ENCODE measurements around the gene TRAPPC2.
A peak's percentile ranks its signal among the peaks of the same experiment; 100 is the strongest.
"Not testable (repeated sequence)": the region's sequence is repeated elsewhere in the genome, so short reads cannot be mapped to it uniquely, and the experiment has no call there.

The TRAPPC2 gene

GRCh38 chrX:13747836-13748235 is 13.4 kb upstream of the TRAPPC2 start:
- peak in 3 of 4 experiments; percentile 33 to 62 (median 62) for DNase-seq

- DNase-seq: peak; percentile 20 to 43 (median 26)
Measured at GRCh38 chrX:13742397-13743176, 8.2 kb upstream of the TRAPPC2 start.

- no peak for DNase-seq
Measured at GRCh38 chrX:13741695-13742094, 7.3 kb upstream of the TRAPPC2 start.

GRCh38 chrX:13733506-13733905 is 914 bp downstream of the TRAPPC2 start:
- no peak for DNase-seq

GRCh38 chrX:13732246-13733067 is 2.0 kb downstream of the TRAPPC2 start:
- no peak for DNase-seq

- not testable (repeated sequence) for DNase-seq
Measured at GRCh38 chrX:13730523-13730922, 3.9 kb downstream of the TRAPPC2 start.

- DNase-seq: not testable (repeated sequence)
Measured at GRCh38 chrX:13726583-13726982, 7.8 kb downstream of the TRAPPC2 start.

GRCh38 chrX:13724878-13725277 is 9.5 kb downstream of the TRAPPC2 start:
- DNase-seq: not testable (repeated sequence)

GRCh38 chrX:13721819-13722519 is 12.5 kb downstream of the TRAPPC2 start:
- peak in 1 of 4 experiments; percentile 22 for DNase-seq

GRCh38 chrX:13721371-13721770 is 13.0 kb downstream of the TRAPPC2 start:
- DNase-seq: no peak

GRCh38 chrX:13719192-13719856 is 15.1 kb downstream of the TRAPPC2 start:
- no peak for DNase-seq

- DNase-seq: no peak
Measured at GRCh38 chrX:13717700-13718472, 16.5 kb downstream of the TRAPPC2 start.

- DNase-seq: no peak
Measured at GRCh38 chrX:13716905-13717304, 17.5 kb downstream of the TRAPPC2 start.

GRCh38 chrX:13716455-13716854 is 18.0 kb downstream of the TRAPPC2 start:
- no peak for DNase-seq

GRCh38 chrX:13711141-13711540 is 23.3 kb downstream of the TRAPPC2 start:
- no peak for DNase-seq

GRCh38 chrX:13703589-13703988 is 30.8 kb downstream of the TRAPPC2 start:
- DNase-seq: no peak

GRCh38 chrX:13703135-13703534 is 31.3 kb downstream of the TRAPPC2 start:
- no peak for DNase-seq

GRCh38 chrX:13702111-13702789 is 32.2 kb downstream of the TRAPPC2 start:
- DNase-seq: peak; percentile 5 to 46 (median 38)

- no peak for DNase-seq
Measured at GRCh38 chrX:13700380-13700779, 34.0 kb downstream of the TRAPPC2 start.

GRCh38 chrX:13699183-13699826 is 35.1 kb downstream of the TRAPPC2 start:
- DNase-seq: peak in 2 of 4 experiments; percentile 25 to 32

GRCh38 chrX:13698432-13698831 is 36.0 kb downstream of the TRAPPC2 start:
- DNase-seq: no peak

All from suppressor macrophage (primary cell).